Colon (tissue), 2 donors: ENCODE results near the gene EID2B.

Experiments used
- FAIRE-seq: peaks from 2 replicates; lab custom pipeline; 2012; peaks lifted over from hg19 to GRCh38; lab: Jason Lieb, UNC
- donor health status: control.
- donor health status: control.

EID2B gene

GRCh38 chr19:39532233-39533002, at the start of gene EID2B:
Gene EID2B (minus strand): TSS chr19:39532852. CDS start chr19:39532802, 50 bp downstream.
- no peak for FAIRE-seq

- FAIRE-seq, result no peak
Measured at GRCh38 chr19:39582442-39582841, 49.8 kb upstream of the EID2B start.

GRCh38 chr19:39568604-39569003, 36.0 kb upstream of the EID2B start:
- no peak for FAIRE-seq

- no peak for FAIRE-seq
Measured at GRCh38 chr19:39566064-39566463, 33.4 kb upstream of the EID2B start.

GRCh38 chr19:39563408-39563807, 30.8 kb upstream of the EID2B start:
- no peak for FAIRE-seq

GRCh38 chr19:39558624-39559117, 26.0 kb upstream of the EID2B start:
- no peak for FAIRE-seq

GRCh38 chr19:39557811-39558623, 25.4 kb upstream of the EID2B start:
- no peak for FAIRE-seq

- no peak for FAIRE-seq
Measured at GRCh38 chr19:39555883-39556282, 23.2 kb upstream of the EID2B start.

- no peak for FAIRE-seq
Measured at GRCh38 chr19:39554701-39555311, 22.2 kb upstream of the EID2B start.

- no peak for FAIRE-seq
Measured at GRCh38 chr19:39553082-39553652, 20.5 kb upstream of the EID2B start.

- FAIRE-seq, result no peak
Measured at GRCh38 chr19:39550197-39550596, 17.5 kb upstream of the EID2B start.

GRCh38 chr19:39546599-39546998, 13.9 kb upstream of the EID2B start:
- FAIRE-seq, result no peak

GRCh38 chr19:39544911-39545310, 12.3 kb upstream of the EID2B start:
- no peak for FAIRE-seq

GRCh38 chr19:39544226-39544903, 11.7 kb upstream of the EID2B start:
- no peak for FAIRE-seq

- FAIRE-seq, result no peak
Measured at GRCh38 chr19:39543477-39543857, 10.8 kb upstream of the EID2B start.

GRCh38 chr19:39542206-39542605, 9.6 kb upstream of the EID2B start:
- FAIRE-seq, result no peak

GRCh38 chr19:39540333-39540673, 7.7 kb upstream of the EID2B start:
- no peak for FAIRE-seq

- FAIRE-seq, result no peak
Measured at GRCh38 chr19:39539518-39540332, 7.1 kb upstream of the EID2B start, which contains the start of gene EID2. Gene EID2 (minus strand): TSS chr19:39540161. CDS start chr19:39540079, 82 bp downstream.

- FAIRE-seq, result no peak
Measured at GRCh38 chr19:39539165-39539517, 6.5 kb upstream of the EID2B start.

GRCh38 chr19:39533791-39534190, 1.1 kb upstream of the EID2B start:
- FAIRE-seq, result no peak

- FAIRE-seq, result no peak
Measured at GRCh38 chr19:39533003-39533512, 406 bp upstream of the EID2B start.
